ENCODE data around the gene HOMER2.
"Not testable (repeated sequence)": the region's sequence is repeated elsewhere in the genome, so short reads cannot be mapped to it uniquely, and the experiment has no call there.

HOMER2 gene

DNA sequence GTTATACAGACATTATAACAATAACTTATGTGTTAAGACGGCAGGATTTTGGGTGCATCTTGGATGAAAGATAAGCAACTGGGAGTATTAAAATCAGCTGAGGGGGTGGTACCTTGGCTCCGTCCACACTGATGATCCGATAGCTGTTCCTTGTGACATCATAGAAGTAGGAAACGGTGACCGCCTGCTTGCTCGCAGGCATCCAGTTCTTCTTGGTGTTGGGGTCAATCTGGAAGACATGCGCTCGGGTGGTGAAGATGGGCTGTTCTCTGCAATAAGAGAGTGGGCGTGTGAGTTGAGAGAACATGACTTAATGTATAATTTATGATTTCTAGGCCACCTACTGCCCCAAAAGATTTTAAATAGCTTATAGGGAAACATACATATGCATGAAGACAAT lies 59.9 kb downstream of the HOMER2 start:
- DNase-seq: no peak

DNA sequence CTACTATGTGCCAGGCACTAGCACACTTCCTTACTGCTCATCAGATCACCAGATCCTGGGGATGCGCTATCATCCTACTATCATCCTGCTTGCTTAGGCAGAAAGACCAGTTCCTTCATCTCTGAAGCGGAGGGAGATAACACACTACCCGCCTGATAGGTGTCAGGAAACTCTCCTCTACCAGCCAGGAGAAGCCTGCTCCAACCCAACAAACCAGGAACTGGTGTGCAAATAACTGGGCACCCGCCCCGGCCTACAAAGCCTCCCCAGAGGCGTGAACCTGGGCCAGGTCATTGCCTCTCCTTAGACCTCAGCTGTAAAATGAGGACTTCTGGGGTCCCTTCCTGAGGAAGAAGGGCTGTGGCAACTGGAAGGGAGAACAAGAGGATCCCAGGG lies 61.5 kb downstream of the HOMER2 start:
- DNase-seq: no peak

DNA sequence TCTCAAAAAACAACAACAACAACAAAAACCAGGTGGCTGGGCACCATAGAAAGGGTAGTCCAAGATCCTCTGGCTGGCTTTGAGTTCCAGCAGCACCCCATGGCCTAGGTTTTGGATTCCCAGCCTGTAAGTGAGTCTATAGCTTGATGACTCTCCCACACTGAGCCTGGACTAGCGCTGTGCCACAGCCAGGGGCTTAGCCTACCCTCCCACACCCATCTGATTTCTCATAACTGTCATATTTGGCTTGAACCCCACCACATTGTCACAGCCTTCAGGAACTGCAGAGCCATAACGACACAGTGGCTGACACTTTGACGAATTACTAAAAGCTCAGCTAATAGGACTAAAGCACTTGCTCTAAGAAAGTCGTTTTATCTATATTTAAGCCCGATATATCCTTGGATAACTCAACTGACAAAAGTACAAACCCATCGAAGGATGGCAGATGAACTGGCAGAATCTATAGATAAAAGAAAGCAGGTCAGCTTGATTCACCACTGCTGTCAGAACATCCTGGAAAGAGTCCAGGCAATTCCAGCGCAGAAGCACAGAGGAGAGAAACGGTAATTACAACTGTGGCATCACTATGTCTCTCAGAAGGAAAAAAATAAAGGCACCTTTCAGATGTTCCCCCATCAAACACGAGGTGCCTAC lies 62.1 kb downstream of the HOMER2 start:
- no peak for DNase-seq

DNA sequence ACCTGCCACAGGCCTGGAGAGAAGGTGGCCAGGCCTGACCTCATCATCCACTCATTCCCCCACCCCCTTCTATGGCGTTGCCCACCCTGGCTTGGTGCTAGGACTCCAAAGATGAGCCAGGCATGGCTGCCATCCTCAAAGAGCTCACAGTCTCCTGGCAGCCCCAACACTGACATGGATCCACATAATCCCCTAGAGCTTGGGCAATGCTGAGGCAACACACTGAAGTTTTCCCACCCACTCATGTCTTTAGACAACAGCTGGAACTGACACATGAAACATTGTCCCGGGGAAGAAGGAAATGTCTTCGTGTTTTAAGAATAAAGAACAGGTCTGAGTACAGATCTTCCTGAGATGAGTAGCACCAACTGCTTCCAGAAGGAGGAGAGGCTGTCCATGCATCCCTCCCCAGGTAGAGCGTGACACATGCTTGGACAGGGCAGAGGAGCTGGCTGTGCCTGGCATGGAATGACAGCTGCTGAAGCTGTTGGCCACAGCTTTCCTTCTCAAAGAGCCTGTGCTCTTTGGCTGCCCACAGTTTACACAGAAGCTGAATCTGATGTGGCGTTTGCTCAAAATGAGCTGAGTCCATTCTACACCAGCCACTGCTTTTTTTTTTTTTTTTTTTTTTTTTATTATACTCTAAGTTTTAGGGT lies 70.1 kb downstream of the HOMER2 start:
- DNase-seq: no peak

DNA sequence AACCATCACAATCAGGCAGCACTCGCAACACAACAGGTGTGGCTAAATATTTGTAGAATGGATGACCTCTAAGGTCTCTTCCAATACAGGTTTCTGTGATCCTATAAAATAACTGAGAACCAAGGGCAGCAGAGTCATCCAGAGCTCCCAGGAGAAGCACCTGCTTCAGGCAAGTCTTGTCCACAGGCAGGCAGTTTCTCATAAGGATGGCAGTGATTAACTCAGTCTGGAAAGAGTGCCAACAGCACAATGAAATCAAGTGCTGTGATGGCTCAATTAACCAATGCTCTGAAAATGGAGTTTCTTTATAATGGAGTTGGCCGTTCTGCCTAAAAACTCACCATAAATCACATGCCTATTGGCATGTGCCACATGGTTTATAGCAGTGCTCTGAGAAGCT lies 70.8 kb downstream of the HOMER2 start:
- DNase-seq: no peak

DNA sequence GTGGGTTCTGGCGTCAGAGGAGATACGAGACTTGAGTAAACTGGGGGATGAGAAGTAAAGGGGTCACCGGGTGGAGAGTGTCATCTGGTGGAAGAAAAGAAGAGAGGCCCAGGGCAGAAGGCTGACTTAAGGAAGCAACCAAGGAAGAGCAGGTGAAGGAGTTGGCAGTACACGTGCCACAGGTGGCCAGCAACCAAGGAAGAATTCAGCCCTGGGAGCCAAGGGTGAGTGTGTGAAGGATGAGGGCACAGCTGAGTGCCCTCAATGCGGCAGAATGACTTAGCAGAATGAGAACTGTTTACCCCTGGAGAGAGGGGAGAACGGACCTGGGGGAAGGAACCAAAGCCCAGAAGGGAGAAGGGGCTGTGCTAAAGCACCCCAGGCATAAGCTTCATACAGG lies 71.8 kb downstream of the HOMER2 start:
- no peak for DNase-seq

DNA sequence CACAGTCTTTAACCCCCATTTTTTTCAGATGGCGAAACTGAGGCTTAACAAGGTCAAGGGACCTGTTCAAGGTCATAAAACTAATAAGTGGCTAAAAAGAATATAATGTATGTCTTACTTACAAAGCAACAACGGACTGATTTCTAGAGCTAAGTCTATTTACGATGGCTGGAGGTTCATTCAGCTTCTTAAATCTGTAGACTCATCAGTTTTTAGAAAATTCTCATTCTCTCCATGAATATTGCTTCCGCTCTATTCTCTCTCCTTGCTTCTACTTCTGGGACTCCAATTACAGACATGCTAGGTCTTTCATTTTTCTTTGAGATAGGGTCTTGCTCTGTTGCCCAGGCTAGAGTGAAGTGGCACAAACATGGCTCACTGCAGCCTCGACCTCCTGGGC lies 74.2 kb downstream of the HOMER2 start:
- DNase-seq: no peak

DNA sequence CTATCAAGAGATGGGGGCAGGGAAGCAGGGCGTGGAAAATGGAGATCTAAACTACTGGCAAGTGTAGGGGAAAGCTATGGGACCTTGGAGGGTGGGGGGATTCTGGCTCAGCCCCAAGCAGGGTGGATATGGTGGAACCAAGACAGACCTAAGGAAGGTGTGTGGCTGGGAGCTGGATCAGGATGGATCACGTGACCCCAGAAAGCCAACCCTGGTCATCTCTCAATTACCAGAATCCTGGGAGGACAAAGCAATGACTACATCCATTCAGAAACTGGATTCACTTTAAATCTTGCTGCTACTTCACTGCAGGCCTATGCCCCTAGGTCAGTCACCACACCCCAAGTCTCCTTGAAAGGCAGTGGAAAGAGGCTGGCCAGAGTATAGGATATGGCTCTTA lies 74.7 kb downstream of the HOMER2 start:
- no peak for DNase-seq

DNA sequence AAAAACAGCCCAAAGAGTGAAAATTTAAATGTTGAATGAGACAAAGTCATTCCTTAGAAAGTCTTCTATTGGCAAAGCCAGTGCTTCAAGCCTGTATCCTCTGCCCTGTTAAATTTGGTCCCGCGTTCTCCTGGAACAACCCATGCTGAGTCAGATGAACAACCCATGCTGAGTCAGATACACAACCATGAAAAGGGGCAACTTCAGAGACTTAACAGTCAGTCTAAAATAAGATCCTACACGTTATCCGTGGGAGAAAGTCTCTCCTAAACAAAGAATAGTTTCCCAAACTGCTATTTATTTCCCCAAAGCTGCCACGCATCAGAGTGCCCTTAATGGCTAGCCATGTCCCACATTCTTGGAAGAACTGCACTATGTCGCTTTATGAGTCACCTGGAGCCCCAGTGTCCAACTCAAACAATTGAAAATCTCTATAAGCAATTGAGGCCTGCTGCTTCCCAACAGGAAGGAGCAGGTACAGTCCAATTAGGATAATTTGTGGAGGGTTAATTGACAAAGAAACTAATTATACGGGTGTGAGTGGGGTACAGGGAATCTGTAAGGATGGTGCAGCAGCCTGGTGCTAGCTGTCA lies 77.0 kb downstream of the HOMER2 start:
- no peak for DNase-seq

DNA sequence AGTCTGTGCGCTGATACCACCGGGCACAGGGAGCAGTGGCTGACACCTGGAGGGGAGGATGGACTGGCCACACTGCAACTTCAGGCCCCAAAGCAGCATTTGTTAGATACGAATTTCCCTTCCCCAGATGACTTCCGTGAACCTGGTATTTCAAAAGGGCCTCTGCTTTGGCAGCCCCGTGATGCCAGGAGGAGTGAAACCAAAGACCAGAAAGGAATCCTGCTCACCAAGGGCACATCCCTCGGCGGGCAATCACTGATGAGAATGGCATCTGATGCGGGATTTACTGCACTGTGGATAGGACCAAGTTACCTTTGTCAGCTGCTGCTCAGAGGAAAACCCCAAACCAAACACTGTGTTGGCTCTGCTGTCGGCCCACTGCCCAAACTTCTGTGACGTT lies 77.6 kb downstream of the HOMER2 start:
- DNase-seq: no peak

DNA sequence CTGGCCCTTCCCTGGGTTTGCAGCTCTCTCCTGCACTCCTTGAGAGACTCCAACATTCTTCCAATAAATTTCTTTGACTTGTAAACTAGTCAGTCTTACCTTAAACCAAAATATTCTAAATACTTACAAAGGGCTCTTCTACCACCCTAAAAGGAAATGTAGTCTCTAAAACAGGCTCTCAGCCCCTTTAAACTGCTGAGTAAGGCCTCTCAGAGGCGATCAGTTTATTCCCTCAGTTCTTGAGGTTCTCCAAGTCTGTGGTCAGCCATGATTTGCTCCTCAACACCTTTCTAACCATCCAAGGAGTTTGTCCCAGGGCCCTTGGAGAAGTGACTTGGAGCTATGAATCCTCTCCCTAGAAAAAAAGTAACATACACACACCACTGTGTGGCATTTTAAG lies 78.3 kb downstream of the HOMER2 start:
- DNase-seq: no peak

DNA sequence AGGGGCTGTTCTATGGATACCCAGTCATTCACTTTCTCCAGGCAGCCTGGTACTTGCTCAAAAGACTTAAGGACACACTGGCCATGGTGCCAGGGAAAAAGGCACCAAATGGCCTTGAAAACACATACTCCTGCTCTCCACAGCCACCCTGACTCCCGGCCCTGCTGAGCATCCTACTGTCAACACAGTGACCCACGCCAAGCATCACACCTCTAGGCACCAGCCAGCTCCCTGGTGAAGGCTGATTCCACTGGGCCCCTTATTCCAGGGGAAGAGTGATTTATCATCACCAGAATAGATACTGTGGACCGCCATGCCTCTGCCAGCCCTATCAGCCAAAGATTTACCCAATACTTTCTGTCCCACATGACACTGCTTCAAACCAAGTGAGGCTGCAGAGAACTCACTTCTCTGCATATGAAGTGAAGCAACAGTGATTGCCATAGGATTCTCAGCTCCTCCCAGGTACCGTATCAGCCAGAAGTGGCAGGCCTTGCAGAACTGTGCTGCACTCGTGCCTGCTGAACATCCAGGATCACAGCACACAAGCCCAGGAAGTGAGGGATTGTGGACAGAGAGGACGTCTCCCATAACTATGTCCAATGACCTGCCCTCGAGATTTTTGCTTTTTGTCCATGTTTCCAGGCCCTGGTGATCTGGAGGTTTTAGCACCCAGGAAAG lies 79.4 kb downstream of the HOMER2 start:
- no peak for DNase-seq

DNA sequence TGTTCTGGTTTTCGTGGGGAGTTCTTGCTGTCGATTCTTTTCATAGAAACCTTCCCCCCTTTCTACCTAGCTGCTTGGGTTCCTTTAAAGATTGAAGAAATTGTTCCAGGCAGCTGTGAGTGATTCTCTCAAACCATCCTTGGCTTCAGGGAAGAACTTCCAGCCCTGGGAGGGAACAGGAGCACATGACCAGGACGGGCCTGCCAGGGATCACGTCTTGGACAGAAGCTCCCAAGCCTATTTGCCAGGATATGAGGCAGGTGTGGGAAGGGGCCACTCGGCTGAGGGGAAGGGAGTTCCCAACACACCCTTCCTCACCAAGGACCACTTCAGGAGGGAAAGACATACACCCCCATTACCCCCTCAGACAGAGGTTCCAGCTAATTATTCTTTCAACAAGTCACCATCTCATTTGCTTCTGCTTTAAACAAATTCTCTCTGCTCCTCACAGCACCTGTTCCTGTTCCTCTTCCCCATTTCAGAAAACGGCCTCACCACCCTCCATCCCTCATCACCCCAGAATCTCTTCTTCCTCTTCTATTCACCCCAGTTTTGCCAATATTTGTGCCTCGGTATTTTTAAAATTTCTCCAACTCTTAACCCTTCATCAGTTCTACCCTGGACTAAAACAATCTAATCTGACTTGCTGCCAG lies 80.6 kb downstream of the HOMER2 start:
- no peak for DNase-seq

DNA sequence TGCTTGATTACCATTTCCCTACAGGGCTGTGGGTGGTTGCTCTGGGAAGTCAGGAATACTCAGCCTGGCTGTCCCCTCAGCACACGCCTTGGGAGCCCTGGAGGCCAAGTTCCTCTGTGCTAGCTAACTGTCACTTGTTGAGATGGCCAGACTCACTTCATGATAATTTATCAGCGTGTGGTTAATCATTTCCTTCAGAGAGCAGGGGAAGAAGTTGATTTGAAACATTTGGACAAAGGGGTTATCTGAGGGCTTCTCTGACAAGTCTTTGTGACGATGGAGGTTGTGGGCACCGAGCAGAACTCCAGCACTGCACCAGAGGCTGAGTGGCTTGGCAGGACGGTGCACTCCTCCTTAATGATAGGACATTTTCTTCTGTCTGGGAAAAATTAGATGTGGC lies 81.2 kb downstream of the HOMER2 start:
- DNase-seq: no peak

DNA sequence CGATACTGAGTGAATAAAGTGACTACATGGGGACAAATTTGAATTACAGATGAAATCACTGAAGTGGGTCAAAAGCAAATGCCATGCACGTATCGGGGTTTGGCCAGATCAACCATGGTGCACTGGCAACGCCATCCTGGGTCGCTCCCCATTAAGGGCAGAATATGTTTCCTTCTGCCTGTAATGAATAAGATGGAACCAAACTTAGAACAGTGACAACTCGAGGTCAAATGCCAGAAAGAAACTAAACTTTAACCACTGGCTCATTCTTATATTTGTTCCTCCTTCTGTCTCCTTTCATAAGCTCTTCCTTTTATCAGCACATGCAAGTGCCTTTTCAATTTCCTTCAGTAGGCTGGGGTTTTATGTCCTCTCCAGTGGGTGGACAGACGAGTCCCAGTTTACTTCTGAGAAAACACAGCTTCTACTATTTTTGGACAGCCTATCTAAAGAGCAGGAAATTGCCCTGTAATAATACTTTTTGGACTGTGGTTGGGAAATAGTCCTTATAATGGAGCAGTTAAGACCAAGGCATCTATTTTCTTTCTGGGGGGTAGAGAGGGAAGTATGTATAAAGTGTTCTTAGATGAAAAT lies 81.7 kb downstream of the HOMER2 start:
- DNase-seq: no peak

DNA sequence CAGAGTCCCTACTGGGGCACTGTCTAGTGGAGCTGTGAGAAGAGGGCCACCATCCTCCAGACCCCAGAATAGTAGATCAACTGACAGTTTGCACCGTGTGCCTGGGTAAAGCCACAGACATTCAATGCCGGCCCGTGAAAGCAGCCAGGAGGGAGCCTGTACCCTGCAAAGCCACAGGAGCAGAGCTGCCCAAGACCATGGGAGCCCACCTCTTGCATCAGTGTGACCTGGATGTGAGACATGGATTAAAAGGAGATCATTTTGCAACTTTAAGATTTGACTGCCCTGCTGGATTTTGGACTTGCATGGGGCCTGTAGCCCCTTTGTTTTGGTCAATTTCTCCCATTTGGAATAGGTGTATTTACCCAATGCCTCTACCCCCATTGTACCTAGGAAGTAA lies 86.5 kb downstream of the HOMER2 start:
- DNase-seq: not testable (repeated sequence)

DNA sequence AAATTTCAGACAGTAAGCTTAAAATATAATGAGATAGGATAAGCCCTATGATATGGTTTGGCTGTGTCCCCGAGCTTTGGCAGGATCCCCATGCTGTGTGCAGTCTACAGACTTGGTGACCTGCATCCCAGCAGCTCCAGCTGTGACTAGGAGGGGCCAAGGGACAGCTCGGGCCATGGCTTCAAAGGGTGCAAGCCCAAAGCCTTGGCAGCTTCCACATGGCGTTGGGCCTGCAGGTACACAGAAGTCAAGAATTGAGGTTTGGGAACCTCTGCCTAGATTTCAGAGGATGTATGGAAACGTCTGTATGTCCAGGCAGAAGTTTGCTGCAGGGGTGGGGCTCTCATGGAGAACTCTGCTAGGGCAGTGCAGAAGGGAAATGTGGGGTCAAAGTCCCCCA lies 86.9 kb downstream of the HOMER2 start:
- not testable (repeated sequence) for DNase-seq

DNA sequence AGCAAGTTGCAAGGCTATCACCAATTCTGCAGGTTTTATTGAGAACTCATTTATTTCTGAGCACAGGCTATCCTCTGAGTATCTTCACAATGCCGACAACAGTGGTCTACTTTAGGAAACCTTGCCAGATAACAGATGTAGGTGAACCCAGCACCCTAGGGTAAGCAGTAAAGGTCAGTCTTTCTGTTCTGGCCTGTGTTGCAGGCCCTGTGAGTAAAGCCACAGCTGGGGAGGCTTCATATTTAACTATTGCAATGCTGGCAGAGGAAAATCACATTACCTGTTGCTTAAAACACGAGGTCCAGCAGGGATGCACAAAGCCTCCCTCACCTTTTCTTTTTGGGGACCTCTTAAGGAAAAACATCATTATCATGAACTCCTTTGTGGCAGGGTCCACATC lies 87.6 kb downstream of the HOMER2 start:
- DNase-seq: no peak

DNA sequence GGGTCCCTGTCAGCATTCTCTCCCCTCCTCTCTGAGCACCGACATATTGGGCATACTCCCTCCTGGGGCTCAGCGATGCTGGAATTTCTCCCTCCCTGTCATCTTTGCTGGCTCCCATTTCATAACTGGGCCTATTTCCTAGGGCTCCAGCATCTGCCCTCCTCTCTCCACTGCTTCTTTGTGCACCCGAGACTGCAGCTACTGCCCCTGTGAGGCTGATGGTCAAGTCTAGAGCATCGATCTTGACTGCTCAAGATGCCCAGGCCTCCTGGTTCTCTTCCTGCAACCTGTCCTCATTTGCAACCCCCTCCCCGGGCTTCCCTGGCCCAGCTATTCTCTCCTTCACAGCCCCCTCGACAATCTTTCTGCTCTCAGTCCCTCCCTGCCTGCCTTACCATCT lies 89.6 kb downstream of the HOMER2 start:
- no peak for DNase-seq

DNA sequence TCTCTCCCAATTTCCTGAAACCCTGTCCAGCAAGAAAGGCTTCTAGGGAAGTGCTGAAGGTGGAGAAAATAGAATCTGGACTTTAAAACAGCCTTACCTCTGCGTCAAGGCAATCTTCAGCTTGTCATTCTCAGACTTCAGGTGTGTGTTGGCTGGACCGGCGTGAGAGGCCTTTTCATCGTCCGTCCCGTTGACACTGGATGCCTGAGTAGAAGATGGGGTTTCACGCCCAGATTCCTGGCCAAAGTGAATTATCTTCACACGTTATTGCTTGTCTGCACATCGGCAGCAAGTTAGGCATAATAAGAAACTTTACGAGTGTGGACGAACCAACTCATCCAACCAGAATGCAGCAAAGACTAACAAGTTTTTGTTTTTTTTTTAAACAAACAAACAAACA lies 93.6 kb downstream of the HOMER2 start:
- DNase-seq: no peak

DNA sequence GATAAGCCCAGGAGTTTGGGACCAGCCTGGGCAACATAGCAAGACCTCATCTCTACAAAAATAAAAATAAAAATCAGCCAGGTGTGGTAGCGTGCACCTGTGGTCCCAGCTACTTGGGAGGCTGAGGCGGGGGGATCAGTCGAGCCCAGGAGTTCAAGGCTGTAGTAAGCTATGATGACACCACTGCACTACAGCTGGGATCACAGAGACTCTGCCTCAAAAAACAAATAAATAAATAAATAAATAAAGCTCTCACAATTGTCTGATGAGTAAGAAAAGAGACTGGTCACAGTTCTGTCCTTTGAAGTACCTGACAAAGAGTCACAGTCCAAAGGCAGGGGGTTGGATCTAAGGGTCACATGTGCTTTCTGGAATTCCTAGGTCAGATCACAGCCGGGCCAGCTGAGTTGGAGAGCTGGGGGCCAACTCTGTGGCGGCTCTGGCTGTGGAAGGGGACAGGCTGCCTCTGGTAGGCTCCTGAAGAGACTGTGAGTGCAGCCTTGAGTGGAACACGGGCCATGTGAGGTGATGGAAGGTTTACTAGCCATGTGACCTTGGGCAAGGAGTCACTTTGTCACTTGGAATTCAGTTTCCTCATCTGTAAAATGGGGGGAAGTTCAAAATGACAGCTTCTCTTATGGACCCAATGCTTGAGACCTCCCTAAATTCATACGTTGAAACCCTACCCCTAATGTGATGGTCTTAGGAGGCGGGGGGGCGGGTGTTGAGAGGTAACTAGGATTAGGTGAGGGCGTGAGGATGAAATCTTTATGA lies 95.9 kb downstream of the HOMER2 start:
- DNase-seq: peak; percentile 55
